HCT116 (cell line): ENCODE measurements around the gene CHMP2A. TPM values are rescaled to one million over a fixed set of nuclear protein-coding genes. Genes with fewer than 3 reads are reported as not detected.
A peak's percentile ranks its signal among the peaks of the same experiment; 100 is the strongest.

Source experiments
- ATAC-seq: fragments of 200-7000 bp; cut with Tn5 transposase; 2 replicates; pipeline ENCODE4 v1.9.1; 2020; ENCODE audit warnings: mild to moderate bottlenecking, moderate library complexity
- BruUV-seq: library from RNA; stranded (reverse); fragments of 400-500 nt; replicated peaks from 2 replicates; lab custom pipeline; 2021; lab: Mats Ljungman, UMichigan
- CTCF ChIA-PET: fragments of 300-600 bp; sonication (Branson Sonifier 250); formaldehyde crosslinking; loops from one replicate; lab custom pipeline; 2021; ENCODE audit warnings: antibody characterized with exemption; lab: Charles Lee
- POLR2A ChIA-PET: fragments of 300-600, 350-600 bp; sonication (Branson Sonifier 250); formaldehyde crosslinking; loops from one replicate; lab custom pipeline; 2021; ENCODE audit warnings: antibody characterized with exemption; lab: Charles Lee
- RAD21 ChIA-PET, 2 experiments: fragments of 300-600 bp; sonication (Branson Sonifier 250); formaldehyde crosslinking; loops; one replicate each; lab custom pipeline; 2023; ENCODE audit warnings: low total read pairs in 2 of 2; ENCODE audit not compliant: uncharacterized antibody in 2 of 2, unreplicated experiment in 2 of 2, low non-redundant PET in 1 of 2; lab: Charles Lee
- DNase-seq: peaks from one replicate; pipeline ENCODE4 v3.0.0-alpha.2; 2010; ENCODE audit warnings: low read depth, low spot score
- H2AFZ ChIP-seq: fragments of 200-600 bp; shearing (Covaris generic), sonication (generic); 2 replicates; pipeline ENCODE4 v1.6.1; 2017; ENCODE audit warnings: low read depth, mixed run types, mixed read lengths, antibody characterized with exemption, low read length; ENCODE audit not compliant: poor library complexity, severe bottlenecking
- H3K27ac ChIP-seq: 2 replicates; pipeline ENCODE4 v1.5.1; 2012; ENCODE audit warnings: low read depth, low read length
- H3K27me3 ChIP-seq: fragments of 200-600 bp; sonication (generic); 2 replicates; pipeline ENCODE4 v1.6.1; 2016; ENCODE audit warnings: mixed run types, low read length, mixed read lengths; ENCODE audit not compliant: insufficient read depth
- H3K36me3 ChIP-seq, 2 experiments: fragments of 200-500 bp in 1 of 2; fragments of 200-600 bp in 1 of 2; sonication (Bioruptor generic) in 1 of 2; sonication (generic) in 1 of 2; 2 replicates each; pipeline versions ENCODE4 v1.5.1 to v1.6.1; 2014 to 2016; ENCODE audit warnings: low read length in 2 of 2, inconsistent platforms in 1 of 2, mixed read lengths in 1 of 2, mixed run types in 1 of 2; ENCODE audit not compliant: insufficient read depth in 2 of 2, control insufficient read depth in 1 of 2
- H3K4me1 ChIP-seq, 2 experiments: fragments of 200-600 bp in 1 of 2; sonication (generic) in 1 of 2; 2 replicates each; pipeline versions ENCODE4 v1.5.1 to v1.6.1; 2012 to 2017; ENCODE audit warnings: low read length in 2 of 2, inconsistent platforms in 1 of 2, mild to moderate bottlenecking in 1 of 2, mixed read lengths in 1 of 2, mixed run types in 1 of 2, moderate library complexity in 1 of 2; ENCODE audit not compliant: insufficient read depth in 2 of 2, control insufficient read depth in 1 of 2
- H3K4me2 ChIP-seq: fragments of 200-600 bp; sonication (generic); 2 replicates; pipeline ENCODE4 v1.6.1; 2017; ENCODE audit warnings: mixed run types, low read length, mixed read lengths
- H3K4me3 ChIP-seq, 2 experiments: fragments of 200-600 bp in 1 of 2; sonication (generic) in 1 of 2; replicated peaks in 1 of 2; 2 replicates each; pipeline ENCODE4 v1.5.1; 2011 to 2016; ENCODE audit warnings: low read length in 2 of 2, control low read depth in 1 of 2, low read depth in 1 of 2, mild to moderate bottlenecking in 1 of 2, mixed read lengths in 1 of 2, mixed run types in 1 of 2
- H3K79me2 ChIP-seq: fragments of 200-600 bp; sonication (generic); 2 replicates; pipeline ENCODE4 v1.6.1; 2017; ENCODE audit warnings: mild to moderate bottlenecking, mixed run types, low read length, moderate library complexity, mixed read lengths; ENCODE audit not compliant: insufficient read depth
- H3K9ac ChIP-seq: fragments of 200-600 bp; sonication (generic); 2 replicates; pipeline ENCODE4 v1.6.1; 2016; ENCODE audit warnings: low read length, mixed read lengths
- H3K9me2 ChIP-seq: fragments of 200-600 bp; sonication (generic), shearing (Covaris generic); 2 replicates; pipeline ENCODE4 v1.6.1; 2017; ENCODE audit warnings: mixed run types, mild to moderate bottlenecking, moderate library complexity; ENCODE audit not compliant: insufficient read depth
- H3K9me3 ChIP-seq, 2 experiments: fragments of 200-500 bp in 1 of 2; fragments of 200-600 bp in 1 of 2; sonication (Bioruptor generic) in 1 of 2; sonication (generic) in 1 of 2; 2 replicates each; pipeline ENCODE4 v1.6.1; 2014 to 2017; ENCODE audit warnings: low read length in 2 of 2, mixed read lengths in 2 of 2, inconsistent platforms in 1 of 2, low read depth in 1 of 2, mild to moderate bottlenecking in 1 of 2, mixed run types in 1 of 2, moderate library complexity in 1 of 2; ENCODE audit not compliant: control insufficient read depth in 1 of 2, insufficient read depth in 1 of 2
- H4K20me1 ChIP-seq: fragments of 200-600 bp; sonication (generic), shearing (Covaris generic); 2 replicates; pipeline ENCODE4 v1.6.1; 2017; ENCODE audit warnings: mixed run types, mild to moderate bottlenecking, moderate library complexity; ENCODE audit not compliant: insufficient read depth
- CEBPB ChIP-seq: IDR thresholded peaks from 2 replicates; pipeline ENCODE4 v1.6.1; 2012; ENCODE audit warnings: low read depth
- EGR1 ChIP-seq: IDR thresholded peaks from 2 replicates; pipeline ENCODE4 v1.6.1; 2012; ENCODE audit warnings: low read depth
- FOSL1 ChIP-seq: IDR thresholded peaks from 2 replicates; pipeline ENCODE4 v1.6.1; 2012; ENCODE audit warnings: low read depth
- POLR2A ChIP-seq: IDR thresholded peaks from 2 replicates; pipeline ENCODE4 v1.7.0; 2011; ENCODE audit warnings: borderline replicate concordance; ENCODE audit not compliant: insufficient read depth, insufficient read length; ENCODE audit errors: extremely low read depth
- POLR2AphosphoS5 ChIP-seq: IDR thresholded peaks from 2 replicates; pipeline ENCODE4 v1.6.1; 2011; ENCODE audit warnings: mild to moderate bottlenecking, low read depth, low read length, moderate library complexity
- RAD21 ChIP-seq: IDR thresholded peaks from 2 replicates; pipeline ENCODE4 v1.6.1; 2012; ENCODE audit warnings: low read depth, mild to moderate bottlenecking
- SIN3A ChIP-seq: IDR thresholded peaks from 2 replicates; pipeline ENCODE4 v1.6.1; 2012; ENCODE audit warnings: low read depth
- SP1 ChIP-seq: IDR thresholded peaks from 2 replicates; pipeline ENCODE4 v1.6.1; 2012; ENCODE audit warnings: low read depth
- TCF7L2 ChIP-seq: IDR thresholded peaks from 2 replicates; pipeline ENCODE4 v1.7.0; 2011; ENCODE audit warnings: borderline replicate concordance, inconsistent platforms; ENCODE audit not compliant: insufficient read depth, insufficient read length; ENCODE audit errors: extremely low read depth
- YY1 ChIP-seq: IDR thresholded peaks from 2 replicates; pipeline ENCODE4 v1.6.1; 2011; ENCODE audit warnings: low read length, low read depth, moderate library complexity, mild to moderate bottlenecking; ENCODE audit not compliant: insufficient replicate concordance; ENCODE audit errors: extremely low read depth
- ZFX ChIP-seq: fragments of 450-650 bp; IDR thresholded peaks from 2 replicates; pipeline ENCODE4 v1.6.1; 2017
- intact Hi-C: fragments of 100-400 bp; cut with micrococcal nuclease; formaldehyde crosslinking; loops from 2 replicates; pipeline ENCODE4 v1.10.0; 2022
- total RNA-seq: library from RNA; stranded (reverse); gene quantifications from one replicate; pipeline ENCODE4 v1.2.1, GENCODE V29; 2021; ENCODE audit not compliant: unreplicated experiment
- TF ChIP-seq, protein P1 (sequence below): IDR thresholded peaks from 2 replicates; pipeline ENCODE4 v1.6.1; 2012; ENCODE audit warnings: low read depth
- TF ChIP-seq, protein P2 (sequence below), 3 experiments: fragments of 200-600 bp in 1 of 3; sonication (generic) in 1 of 3; IDR thresholded peaks in 2 of 3; conservative IDR thresholded peaks in 1 of 3; 2 replicates each; pipeline ENCODE4 v1.5.1; 2012 to 2017; ENCODE audit warnings: low read depth in 2 of 3, low read length in 2 of 3, antibody characterized with exemption in 1 of 3, borderline replicate concordance in 1 of 3, control low read depth in 1 of 3, mild to moderate bottlenecking in 1 of 3, mixed read lengths in 1 of 3, mixed run types in 1 of 3, moderate library complexity in 1 of 3; ENCODE audit not compliant: insufficient read depth in 1 of 3
- TF ChIP-seq, protein P3 (sequence below): IDR thresholded peaks from 2 replicates; pipeline ENCODE4 v1.6.1; 2012
- TF ChIP-seq, protein P4 (sequence below): IDR thresholded peaks from 2 replicates; pipeline ENCODE4 v1.6.1; 2012

CHMP2A gene
- total RNA-seq, 1 experiment from 2014 or later: 125 TPM

DNA sequence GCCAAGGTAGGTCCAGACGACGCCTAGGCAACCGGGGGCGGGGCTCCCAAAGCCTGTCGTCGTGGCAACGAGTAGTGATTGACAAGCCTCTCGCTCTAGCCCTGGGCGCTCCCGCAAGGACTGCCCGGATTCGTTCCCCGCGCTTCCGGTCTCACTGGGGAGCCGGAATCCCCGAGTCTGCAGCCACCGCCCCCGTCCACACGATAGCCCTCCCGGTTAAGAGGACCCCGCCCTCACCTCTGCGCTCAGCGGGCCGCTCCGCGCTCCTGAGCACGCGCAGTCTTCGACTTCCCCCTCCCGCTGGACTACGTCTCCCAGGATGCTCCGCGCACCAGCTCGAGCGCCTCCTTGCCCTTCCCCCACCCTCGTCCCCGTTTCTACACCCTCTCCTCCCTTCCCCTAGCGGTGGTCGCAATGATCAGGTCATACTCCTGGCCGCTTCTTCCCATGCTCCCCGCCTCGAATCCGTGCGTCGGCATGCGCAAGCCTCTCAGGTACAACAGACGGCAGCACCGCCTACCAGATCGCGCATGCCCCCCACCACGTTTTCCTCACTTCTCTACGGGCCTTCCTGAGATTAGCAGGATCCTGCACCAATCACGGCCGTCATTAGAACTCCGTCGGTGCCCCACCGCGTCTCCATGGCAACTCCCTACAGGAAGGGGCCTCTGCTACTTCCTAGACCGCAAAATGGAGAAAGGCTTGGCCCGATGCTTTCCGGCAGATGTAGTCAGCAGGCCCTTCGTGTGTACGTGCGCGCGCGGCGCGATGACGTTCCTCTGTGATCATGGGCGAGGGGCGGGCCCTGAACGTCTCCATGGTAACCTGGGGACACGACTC is 18.1 kb upstream of the CHMP2A start, which contains the start of gene MZF1:
MZF1 (minus strand) TSS at position 518 of the 840 bp plus-strand sequence. CDS start 1,946 bp downstream, outside the sequence.
- DNase-seq (peak; percentile 100), ATAC-seq (peak; percentile 70)
- Histone ChIP-seq H3K27me3 (no peaks in the 10 kb centered on the region), H3K4me2 (peak within 1 kb of the TSS; percentile 100), H3K79me2 (peaks cover 12% of the 10 kb centered on the region; the same call in 1 of the 2 replicates), H3K36me3 (peaks cover 0 to 14% of the 10 kb centered on the region in 2 experiments; a peak in 1 of 4 replicates), H4K20me1 (no peaks in the 10 kb centered on the region), H3K9ac (peak within 1 kb of the TSS; percentile 82), H3K27ac (peak within 1 kb of the TSS; percentile 91), H3K9me3 (no peaks in the 10 kb centered on the region), H3K4me3 (peak within 1 kb of the TSS; percentile 78 to 86), H3K9me2 (no peaks in the 10 kb centered on the region), H3K4me1 (peaks cover 12 to 28% of the 10 kb centered on the region in 2 experiments), H2AFZ (no peak within 1 kb of the TSS)
- intact Hi-C loops: loop anchor here (1.0 to 2.0 kb wide), 3 partner anchors 14 to 52 kb away; partner anchors contain the start of gene TRIM28
- TSS peak; percentile 35 for BruUV-seq
- POLR2A ChIA-PET: interaction anchor here (1.4 to 2.4 kb wide), 3 partner anchors 14 to 29 kb away, joined by 7 to 8 read pairs (median 7); partner anchors contain the start of genes CHMP2A and TRIM28
- CTCF ChIA-PET: interaction anchor here (0.7 to 1.0 kb wide), 2 partner anchors 9 to 53 kb away, joined by 3 to 4 read pairs; partner anchors contain the start of gene ZBTB45
- RAD21 ChIA-PET: no interaction called here
- TF ChIP-seq, protein P1, sequence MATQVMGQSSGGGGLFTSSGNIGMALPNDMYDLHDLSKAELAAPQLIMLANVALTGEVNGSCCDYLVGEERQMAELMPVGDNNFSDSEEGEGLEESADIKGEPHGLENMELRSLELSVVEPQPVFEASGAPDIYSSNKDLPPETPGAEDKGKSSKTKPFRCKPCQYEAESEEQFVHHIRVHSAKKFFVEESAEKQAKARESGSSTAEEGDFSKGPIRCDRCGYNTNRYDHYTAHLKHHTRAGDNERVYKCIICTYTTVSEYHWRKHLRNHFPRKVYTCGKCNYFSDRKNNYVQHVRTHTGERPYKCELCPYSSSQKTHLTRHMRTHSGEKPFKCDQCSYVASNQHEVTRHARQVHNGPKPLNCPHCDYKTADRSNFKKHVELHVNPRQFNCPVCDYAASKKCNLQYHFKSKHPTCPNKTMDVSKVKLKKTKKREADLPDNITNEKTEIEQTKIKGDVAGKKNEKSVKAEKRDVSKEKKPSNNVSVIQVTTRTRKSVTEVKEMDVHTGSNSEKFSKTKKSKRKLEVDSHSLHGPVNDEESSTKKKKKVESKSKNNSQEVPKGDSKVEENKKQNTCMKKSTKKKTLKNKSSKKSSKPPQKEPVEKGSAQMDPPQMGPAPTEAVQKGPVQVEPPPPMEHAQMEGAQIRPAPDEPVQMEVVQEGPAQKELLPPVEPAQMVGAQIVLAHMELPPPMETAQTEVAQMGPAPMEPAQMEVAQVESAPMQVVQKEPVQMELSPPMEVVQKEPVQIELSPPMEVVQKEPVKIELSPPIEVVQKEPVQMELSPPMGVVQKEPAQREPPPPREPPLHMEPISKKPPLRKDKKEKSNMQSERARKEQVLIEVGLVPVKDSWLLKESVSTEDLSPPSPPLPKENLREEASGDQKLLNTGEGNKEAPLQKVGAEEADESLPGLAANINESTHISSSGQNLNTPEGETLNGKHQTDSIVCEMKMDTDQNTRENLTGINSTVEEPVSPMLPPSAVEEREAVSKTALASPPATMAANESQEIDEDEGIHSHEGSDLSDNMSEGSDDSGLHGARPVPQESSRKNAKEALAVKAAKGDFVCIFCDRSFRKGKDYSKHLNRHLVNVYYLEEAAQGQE: no peak
- TF ChIP-seq SP1: peak; percentile 92
- peak; percentile 74 for TF ChIP-seq EGR1
- no peak for TF ChIP-seq FOSL1
- no peak for TF ChIP-seq CEBPB
- TF ChIP-seq, protein P2, sequence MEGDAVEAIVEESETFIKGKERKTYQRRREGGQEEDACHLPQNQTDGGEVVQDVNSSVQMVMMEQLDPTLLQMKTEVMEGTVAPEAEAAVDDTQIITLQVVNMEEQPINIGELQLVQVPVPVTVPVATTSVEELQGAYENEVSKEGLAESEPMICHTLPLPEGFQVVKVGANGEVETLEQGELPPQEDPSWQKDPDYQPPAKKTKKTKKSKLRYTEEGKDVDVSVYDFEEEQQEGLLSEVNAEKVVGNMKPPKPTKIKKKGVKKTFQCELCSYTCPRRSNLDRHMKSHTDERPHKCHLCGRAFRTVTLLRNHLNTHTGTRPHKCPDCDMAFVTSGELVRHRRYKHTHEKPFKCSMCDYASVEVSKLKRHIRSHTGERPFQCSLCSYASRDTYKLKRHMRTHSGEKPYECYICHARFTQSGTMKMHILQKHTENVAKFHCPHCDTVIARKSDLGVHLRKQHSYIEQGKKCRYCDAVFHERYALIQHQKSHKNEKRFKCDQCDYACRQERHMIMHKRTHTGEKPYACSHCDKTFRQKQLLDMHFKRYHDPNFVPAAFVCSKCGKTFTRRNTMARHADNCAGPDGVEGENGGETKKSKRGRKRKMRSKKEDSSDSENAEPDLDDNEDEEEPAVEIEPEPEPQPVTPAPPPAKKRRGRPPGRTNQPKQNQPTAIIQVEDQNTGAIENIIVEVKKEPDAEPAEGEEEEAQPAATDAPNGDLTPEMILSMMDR (IDR thresholded peaks at IDR 0.05 in 2 of 3, conservative IDR thresholded peaks at IDR 0.05 in 1 of 3; ENCODE audit: borderline replicate concordance in 1 of 3, insufficient read depth in 1 of 3, low read depth in 2 of 3, low read length in 2 of 3): no peak
- TF ChIP-seq POLR2AphosphoS5: peak; percentile 59
- 0 out of 2 replicates have a peak, but pooled peaks have one; percentile 9 for TF ChIP-seq ZFX
- TF ChIP-seq, protein P3, sequence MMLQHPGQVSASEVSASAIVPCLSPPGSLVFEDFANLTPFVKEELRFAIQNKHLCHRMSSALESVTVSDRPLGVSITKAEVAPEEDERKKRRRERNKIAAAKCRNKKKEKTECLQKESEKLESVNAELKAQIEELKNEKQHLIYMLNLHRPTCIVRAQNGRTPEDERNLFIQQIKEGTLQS: no peak
- TF ChIP-seq SIN3A: no peak; the same call in 1 of the 2 replicates
- no peak for TF ChIP-seq POLR2A
- no peak for TF ChIP-seq RAD21
- peak; percentile 80 for TF ChIP-seq TCF7L2
- TF ChIP-seq, protein P4, sequence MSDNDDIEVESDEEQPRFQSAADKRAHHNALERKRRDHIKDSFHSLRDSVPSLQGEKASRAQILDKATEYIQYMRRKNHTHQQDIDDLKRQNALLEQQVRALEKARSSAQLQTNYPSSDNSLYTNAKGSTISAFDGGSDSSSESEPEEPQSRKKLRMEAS: peak; percentile 79; the same call in 1 of the 2 replicates
- TF ChIP-seq YY1: peak; percentile 83
